IPS-20b (cell line): ENCODE measurements around the gene TXNIP.

Experiments
- H3K27ac ChIP-seq: one replicate; pipeline ENCODE4 v1.5.1; 2013; ENCODE audit warnings: low read length
- H3K27me3 ChIP-seq: 2 replicates; pipeline ENCODE4 v1.6.1; 2013; ENCODE audit warnings: mild to moderate bottlenecking, low read length, inconsistent platforms; ENCODE audit not compliant: insufficient read depth
- H3K36me3 ChIP-seq: 2 replicates; pipeline ENCODE4 v1.6.1; 2013; ENCODE audit warnings: low read depth, mild to moderate bottlenecking, inconsistent platforms, low read length, moderate library complexity; ENCODE audit not compliant: insufficient read depth
- H3K4me1 ChIP-seq: 2 replicates; pipeline ENCODE4 v1.6.1; 2013; ENCODE audit warnings: mild to moderate bottlenecking, control low read depth, inconsistent platforms, low read length, moderate library complexity; ENCODE audit not compliant: insufficient read depth
- H3K4me3 ChIP-seq: 2 replicates; pipeline ENCODE4 v1.5.1; 2013; ENCODE audit warnings: mild to moderate bottlenecking, low read length, inconsistent platforms
- H3K9ac ChIP-seq: 2 replicates; pipeline ENCODE4 v1.6.1; 2013; ENCODE audit warnings: low read depth, mild to moderate bottlenecking, inconsistent platforms, low read length, moderate library complexity
- H3K9me3 ChIP-seq: 2 replicates; pipeline ENCODE4 v1.6.1; 2013; ENCODE audit warnings: mild to moderate bottlenecking, low read depth, low read length, inconsistent platforms; ENCODE audit not compliant: insufficient read depth

Gene TXNIP

GRCh38 chr1:145990249-145990855 is 6.0 kb downstream of the TXNIP start:
- peaks cover 29% of the 10 kb centered on the region for H3K36me3 ChIP-seq
- no peak overlapping the region for H3K27ac ChIP-seq
- no peaks in the 10 kb centered on the region for H3K9me3 ChIP-seq
- H3K4me3 ChIP-seq, result no peak overlapping the region
- peaks cover 2% of the 10 kb centered on the region; the same call in 1 of the 2 replicates for H3K27me3 ChIP-seq
- 0 out of 2 replicates have a peak overlapping the region, but pooled peaks have one; percentile 43 for H3K9ac ChIP-seq
- H3K4me1 ChIP-seq, result peaks cover 9% of the 10 kb centered on the region

- Histone ChIP-seq H3K27me3 (no peaks in the 10 kb centered on the region), H3K27ac (no peak overlapping the region), H3K4me3 (no peak overlapping the region), H3K4me1 (peaks cover 10% of the 10 kb centered on the region), H3K9me3 (no peaks in the 10 kb centered on the region), H3K9ac (no peak overlapping the region), H3K36me3 (peaks cover 15% of the 10 kb centered on the region)
These were observed 7.6 kb downstream of the TXNIP start for GRCh38 chr1:145988773-145989172.

- Histone ChIP-seq H3K9ac (no peak overlapping the region), H3K36me3 (peaks cover 7% of the 10 kb centered on the region), H3K4me1 (peaks cover 10% of the 10 kb centered on the region), H3K9me3 (no peaks in the 10 kb centered on the region), H3K4me3 (no peak overlapping the region), H3K27ac (no peak overlapping the region), H3K27me3 (no peaks in the 10 kb centered on the region)
These were observed 8.5 kb downstream of the TXNIP start for GRCh38 chr1:145987926-145988325.

GRCh38 chr1:145986551-145986950 is 9.8 kb downstream of the TXNIP start:
- peaks cover 10% of the 10 kb centered on the region for H3K4me1 ChIP-seq
- H3K36me3 ChIP-seq, result no peaks in the 10 kb centered on the region
- no peak overlapping the region for H3K9ac ChIP-seq
- no peaks in the 10 kb centered on the region for H3K9me3 ChIP-seq
- no peak overlapping the region for H3K4me3 ChIP-seq
- H3K27me3 ChIP-seq, result no peaks in the 10 kb centered on the region
- no peak overlapping the region for H3K27ac ChIP-seq

GRCh38 chr1:145985502-145986439 is 10.6 kb downstream of the TXNIP start:
- Histone ChIP-seq H3K9ac (peak overlapping the region; percentile 19; the same call in 1 of the 2 replicates), H3K4me3 (no peak overlapping the region), H3K9me3 (no peaks in the 10 kb centered on the region), H3K27me3 (no peaks in the 10 kb centered on the region), H3K36me3 (no peaks in the 10 kb centered on the region), H3K4me1 (peaks cover 10% of the 10 kb centered on the region), H3K27ac (no peak overlapping the region)

- H3K27ac ChIP-seq, result no peak overlapping the region
- peak overlapping the region; percentile 19; the same call in 1 of the 2 replicates for H3K9ac ChIP-seq
- H3K36me3 ChIP-seq, result no peaks in the 10 kb centered on the region
- H3K27me3 ChIP-seq, result no peaks in the 10 kb centered on the region
- no peak overlapping the region for H3K4me3 ChIP-seq
- peaks cover 15% of the 10 kb centered on the region for H3K4me1 ChIP-seq
- no peaks in the 10 kb centered on the region for H3K9me3 ChIP-seq
These were observed 11.3 kb downstream of the TXNIP start for GRCh38 chr1:145985129-145985501.

- no peaks in the 10 kb centered on the region for H3K36me3 ChIP-seq
- no peak overlapping the region for H3K9ac ChIP-seq
- H3K27me3 ChIP-seq, result no peaks in the 10 kb centered on the region
- peaks cover 20% of the 10 kb centered on the region for H3K4me1 ChIP-seq
- H3K9me3 ChIP-seq, result no peaks in the 10 kb centered on the region
- no peak overlapping the region for H3K4me3 ChIP-seq
- H3K27ac ChIP-seq, result no peak overlapping the region
These were observed 12.2 kb downstream of the TXNIP start for GRCh38 chr1:145983960-145984830.

GRCh38 chr1:145983206-145983675 is 13.1 kb downstream of the TXNIP start:
- peaks cover 29% of the 10 kb centered on the region for H3K4me1 ChIP-seq

GRCh38 chr1:145982010-145982723 is 14.2 kb downstream of the TXNIP start:
- Histone ChIP-seq H3K4me3 (no peak overlapping the region), H3K9ac (no peak overlapping the region), H3K27me3 (no peaks in the 10 kb centered on the region), H3K9me3 (no peaks in the 10 kb centered on the region), H3K4me1 (peaks cover 38% of the 10 kb centered on the region), H3K36me3 (no peaks in the 10 kb centered on the region), H3K27ac (no peak overlapping the region)

More at GRCh38 chr1:145983206-145983675, 13.1 kb downstream of the TXNIP start:
- Histone ChIP-seq H3K36me3 (no peaks in the 10 kb centered on the region), H3K27me3 (no peaks in the 10 kb centered on the region), H3K9ac (no peak overlapping the region), H3K27ac (no peak overlapping the region), H3K9me3 (no peaks in the 10 kb centered on the region), H3K4me3 (no peak overlapping the region)

GRCh38 chr1:145980457-145980994 is 15.9 kb downstream of the TXNIP start:
- Histone ChIP-seq H3K4me3 (no peak overlapping the region), H3K27ac (peak overlapping the region; percentile 3), H3K36me3 (no peaks in the 10 kb centered on the region), H3K9ac (peak overlapping the region; percentile 84; the same call in 1 of the 2 replicates), H3K9me3 (no peaks in the 10 kb centered on the region), H3K27me3 (no peaks in the 10 kb centered on the region), H3K4me1 (peaks cover 37% of the 10 kb centered on the region)
